D721Med (cell line): ENCODE data around the gene HAUS7.

Experiments
- DNase-seq: peaks from one replicate; pipeline ENCODE4 v3.0.0; 2011; ENCODE audit warnings: low spot score; ENCODE audit not compliant: insufficient read length
- FAIRE-seq: peaks from 2 replicates; lab custom pipeline; 2011; peaks lifted over from hg19 to GRCh38; lab: Jason Lieb, UNC
- TF ChIP-seq, protein P1 (sequence below): IDR thresholded peaks from 2 replicates; pipeline ENCODE4 v1.5.1; 2012; ENCODE audit warnings: mild to moderate bottlenecking, control low read depth; ENCODE audit not compliant: insufficient read depth; ENCODE audit errors: missing control alignments

The HAUS7 gene

DNA sequence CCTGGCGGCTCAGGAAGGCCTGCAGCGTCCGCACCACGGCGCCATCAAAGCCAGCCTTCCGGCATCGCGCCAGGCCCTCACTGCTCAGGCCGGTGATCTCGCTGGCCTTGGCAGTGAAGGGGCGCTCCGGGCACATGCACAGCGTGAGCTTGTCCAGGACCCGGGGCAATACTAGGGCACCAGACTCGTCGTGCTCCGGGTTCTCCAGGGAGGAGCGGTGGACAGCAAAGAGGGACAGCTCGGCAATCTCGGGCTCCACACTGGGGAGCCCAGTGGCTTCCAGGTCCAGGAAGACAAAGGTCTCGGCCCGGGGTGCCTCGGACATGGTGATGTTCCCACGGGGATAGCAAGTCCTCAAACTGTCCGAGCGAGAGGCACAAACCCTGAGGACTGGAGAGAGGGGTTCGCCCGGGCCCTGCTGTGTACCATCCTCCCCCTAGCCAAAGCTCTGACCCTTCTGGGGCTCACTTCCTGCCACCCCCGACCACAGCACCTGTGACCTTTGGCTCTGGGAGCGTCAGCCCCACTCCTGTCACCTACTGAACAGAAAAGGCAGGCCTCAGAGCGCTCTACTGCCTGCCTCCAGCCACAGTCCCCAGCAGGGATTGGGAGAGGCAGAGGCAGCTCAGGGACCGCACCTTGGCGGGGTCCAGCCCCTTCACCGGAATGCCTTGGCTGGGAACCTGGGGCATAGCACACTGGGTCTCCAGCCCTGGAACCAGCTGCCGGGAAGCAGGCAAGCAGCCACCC lies 25.1 kb downstream of the HAUS7 start:
- FAIRE-seq (no peak), DNase-seq (no peak)
- TF ChIP-seq, protein P1, sequence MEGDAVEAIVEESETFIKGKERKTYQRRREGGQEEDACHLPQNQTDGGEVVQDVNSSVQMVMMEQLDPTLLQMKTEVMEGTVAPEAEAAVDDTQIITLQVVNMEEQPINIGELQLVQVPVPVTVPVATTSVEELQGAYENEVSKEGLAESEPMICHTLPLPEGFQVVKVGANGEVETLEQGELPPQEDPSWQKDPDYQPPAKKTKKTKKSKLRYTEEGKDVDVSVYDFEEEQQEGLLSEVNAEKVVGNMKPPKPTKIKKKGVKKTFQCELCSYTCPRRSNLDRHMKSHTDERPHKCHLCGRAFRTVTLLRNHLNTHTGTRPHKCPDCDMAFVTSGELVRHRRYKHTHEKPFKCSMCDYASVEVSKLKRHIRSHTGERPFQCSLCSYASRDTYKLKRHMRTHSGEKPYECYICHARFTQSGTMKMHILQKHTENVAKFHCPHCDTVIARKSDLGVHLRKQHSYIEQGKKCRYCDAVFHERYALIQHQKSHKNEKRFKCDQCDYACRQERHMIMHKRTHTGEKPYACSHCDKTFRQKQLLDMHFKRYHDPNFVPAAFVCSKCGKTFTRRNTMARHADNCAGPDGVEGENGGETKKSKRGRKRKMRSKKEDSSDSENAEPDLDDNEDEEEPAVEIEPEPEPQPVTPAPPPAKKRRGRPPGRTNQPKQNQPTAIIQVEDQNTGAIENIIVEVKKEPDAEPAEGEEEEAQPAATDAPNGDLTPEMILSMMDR = no peak

DNA sequence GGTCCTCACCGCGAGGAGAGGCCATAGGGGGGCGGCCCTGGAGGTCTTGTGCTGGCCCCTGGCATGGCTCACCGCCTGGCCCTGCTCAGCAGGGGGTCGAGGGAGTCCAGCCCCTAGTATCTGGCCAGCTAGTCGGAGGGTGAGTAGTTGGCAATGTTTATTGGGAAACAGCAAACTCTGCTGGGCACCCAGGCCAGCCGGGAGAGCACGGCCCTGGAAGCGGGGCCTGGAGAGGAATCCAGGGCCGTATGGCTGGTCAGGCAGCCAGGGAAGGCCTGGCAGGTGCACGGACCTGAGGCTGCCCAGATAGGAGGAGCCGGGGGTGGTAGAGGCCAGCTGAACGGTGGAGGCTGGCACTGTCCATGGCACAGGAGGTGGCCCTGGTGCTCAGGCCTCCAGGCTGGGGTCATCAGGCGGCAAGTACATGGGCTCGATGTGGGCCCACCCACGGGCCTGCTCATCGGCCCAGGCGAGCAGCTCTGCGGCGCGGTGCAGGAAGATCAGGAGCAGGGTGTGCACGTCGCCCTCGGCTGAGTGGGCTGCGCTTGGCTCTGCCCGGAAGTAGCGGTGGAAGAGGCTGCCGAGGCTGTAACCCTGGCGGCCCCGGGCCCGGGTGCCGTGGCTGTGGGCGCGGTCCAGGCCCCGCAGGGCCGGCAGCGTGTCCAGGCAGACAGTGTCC lies 25.9 kb downstream of the HAUS7 start:
- TF ChIP-seq, protein P1 = no peak
- DNase-seq (no peak), FAIRE-seq (no peak)

DNA sequence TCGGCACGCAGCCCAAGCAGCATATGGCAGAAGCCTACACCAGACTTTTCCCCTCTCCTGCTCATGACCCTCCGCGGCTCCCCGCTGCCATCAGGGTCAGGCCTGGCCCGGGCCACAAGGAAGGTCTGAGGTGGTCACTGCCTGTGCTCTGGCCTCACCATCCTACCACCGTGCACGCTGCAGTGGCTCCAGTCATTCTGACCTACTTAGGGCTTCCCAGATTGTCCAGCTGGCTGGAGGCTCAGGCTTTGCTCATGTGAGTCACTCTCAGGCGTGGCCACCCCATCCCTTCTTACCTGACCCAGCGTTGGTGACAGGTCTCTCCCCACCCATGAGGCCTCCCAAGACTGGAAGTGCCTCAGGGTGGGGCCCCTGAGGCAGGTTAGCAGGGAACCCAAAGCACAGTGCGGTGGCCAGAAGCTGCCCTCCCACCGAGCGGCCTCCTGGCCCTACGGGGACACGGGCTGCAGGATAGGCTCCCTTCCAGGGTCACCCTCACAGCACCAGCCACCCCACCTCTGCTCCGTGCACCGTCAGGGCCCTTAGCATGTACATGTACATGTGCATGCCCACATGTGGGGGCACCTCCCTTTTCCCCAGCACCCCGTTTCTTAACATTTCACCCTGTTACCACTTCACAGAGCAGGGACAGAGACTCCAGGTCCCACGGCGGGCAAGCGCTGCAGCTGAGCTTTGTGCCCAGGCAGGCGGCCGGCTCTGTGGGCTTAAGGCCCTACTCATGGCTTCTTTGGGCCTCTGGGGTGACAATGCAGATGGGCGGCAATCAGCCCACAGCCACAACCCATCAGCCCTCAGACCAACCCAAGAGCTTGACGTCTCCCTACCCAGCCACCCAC lies 26.7 kb downstream of the HAUS7 start:
- FAIRE-seq = no peak
- DNase-seq = no peak
- TF ChIP-seq, protein P1 = no peak

- TF ChIP-seq, protein P1 = no peak
- no peak for FAIRE-seq
Measured at GRCh38 chrX:153442463-153442862, 27.9 kb downstream of the HAUS7 start.

GRCh38 chrX:153441981-153442380 lies 28.4 kb downstream of the HAUS7 start:
- FAIRE-seq (no peak), DNase-seq (no peak)
- TF ChIP-seq, protein P1 = no peak

More at GRCh38 chrX:153442463-153442862, 27.9 kb downstream of the HAUS7 start:
- no peak for DNase-seq

GRCh38 chrX:153441296-153441695 lies 29.1 kb downstream of the HAUS7 start:
- FAIRE-seq (no peak), DNase-seq (no peak)
- TF ChIP-seq, protein P1 = no peak
